Activated CD8-positive, alpha-beta memory T cell treated with anti-CD3 and anti-CD28 coated beads for 36 hours (primary cell): ENCODE measurements around the gene SH2D1A. TPM values are rescaled to one million over a fixed set of nuclear protein-coding genes. Genes with fewer than 3 reads are reported as not detected.
"Not testable (repeated sequence)": the region's sequence is repeated elsewhere in the genome, so short reads cannot be mapped to it uniquely, and the experiment has no call there.

Source experiments
- CTCF ChIA-PET: fragments of 350-600 bp; sonication (Branson Sonifier 250); formaldehyde crosslinking; loops from one replicate; lab custom pipeline; 2021; ENCODE audit warnings: antibody characterized with exemption; lab: Charles Lee
- POLR2A ChIA-PET: fragments of 350-600 bp; sonication (Branson Sonifier 250); formaldehyde crosslinking; loops from one replicate; lab custom pipeline; 2021; ENCODE audit warnings: antibody characterized with exemption; lab: Charles Lee
- total RNA-seq, 2 experiments: library from RNA; stranded (reverse); gene quantifications; one replicate each; pipeline ENCODE4 v1.2.3, GENCODE V29; 2021

SH2D1A gene
- 10 to 100 TPM; 75.0 to 76.1 TPM for total RNA-seq

GRCh38 chrX:124346117-124346876 lies at the start of gene SH2D1A:
SH2D1A (plus strand) TSS chrX:124346563; CDS start chrX:124346643, 80 bp downstream.
- ChIA-PET POLR2A (interaction anchor here (0.6 to 3.4 kb wide), 9 partner anchors 8 to 134 kb away, joined by 3 to 20 read pairs (median 3); no protein-coding TSS in a partner anchor), CTCF (interaction anchor here (0.9 to 1.7 kb wide), 3 partner anchors 16 to 129 kb away, joined by 3 to 6 read pairs (median 5); no protein-coding TSS in a partner anchor)

GRCh38 chrX:124299323-124299722 lies 47.0 kb upstream of the SH2D1A start:
- CTCF ChIA-PET, POLR2A ChIA-PET: not testable (repeated sequence)

- ChIA-PET POLR2A (no interaction called here), CTCF (no interaction called here)
Observed at GRCh38 chrX:124300405-124300804, 46.0 kb upstream of the SH2D1A start.

- POLR2A ChIA-PET: no interaction called here
- CTCF ChIA-PET: no interaction called here
Observed at GRCh38 chrX:124307253-124307907, 39.0 kb upstream of the SH2D1A start.

- CTCF ChIA-PET: no interaction called here
- POLR2A ChIA-PET: no interaction called here
Observed at GRCh38 chrX:124325732-124326131, 20.6 kb upstream of the SH2D1A start.

- CTCF ChIA-PET: no interaction called here
Observed at GRCh38 chrX:124328765-124329164, 17.6 kb upstream of the SH2D1A start.

GRCh38 chrX:124332481-124333424 lies 13.6 kb upstream of the SH2D1A start, which contains the start of gene TEX13D:
TEX13D (plus strand) TSS chrX:124332660; CDS start chrX:124332918, 258 bp downstream.
- ChIA-PET POLR2A (no interaction called here), CTCF (no interaction called here)

More at GRCh38 chrX:124328765-124329164, 17.6 kb upstream of the SH2D1A start:
- POLR2A ChIA-PET: no interaction called here

- CTCF ChIA-PET: no interaction called here
- POLR2A ChIA-PET: no interaction called here
Observed at GRCh38 chrX:124333862-124334261, 12.5 kb upstream of the SH2D1A start.

- CTCF ChIA-PET, POLR2A ChIA-PET: not testable (repeated sequence)
Observed at GRCh38 chrX:124334555-124334954, 11.8 kb upstream of the SH2D1A start.

- CTCF ChIA-PET: no interaction called here
- POLR2A ChIA-PET: no interaction called here
Observed at GRCh38 chrX:124335598-124335997, 10.8 kb upstream of the SH2D1A start.

GRCh38 chrX:124337916-124338315 lies 8.4 kb upstream of the SH2D1A start:
- ChIA-PET POLR2A (no interaction called here), CTCF (interaction anchor here (1.0 kb wide), 1 partner anchor 112 kb away, joined by 3 read pairs; no protein-coding TSS in a partner anchor)

GRCh38 chrX:124338733-124339514 lies 7.4 kb upstream of the SH2D1A start:
- CTCF ChIA-PET: interaction anchor here (1.0 kb wide), 1 partner anchor 113 kb away, joined by 3 read pairs; no protein-coding TSS in a partner anchor

GRCh38 chrX:124341396-124342132 lies 4.8 kb upstream of the SH2D1A start:
- POLR2A ChIA-PET: no interaction called here
- CTCF ChIA-PET: no interaction called here

More at GRCh38 chrX:124338733-124339514, 7.4 kb upstream of the SH2D1A start:
- POLR2A ChIA-PET: no interaction called here

- ChIA-PET POLR2A (interaction anchor here (1.6 kb wide), 1 partner anchor 110 kb away, joined by 7 read pairs; no protein-coding TSS in a partner anchor), CTCF (interaction anchor here (1.1 kb wide), 1 partner anchor 46 kb away, joined by 3 read pairs; no protein-coding TSS in a partner anchor)
Observed at GRCh38 chrX:124342174-124342867, 4.0 kb upstream of the SH2D1A start.

- POLR2A ChIA-PET: interaction anchor here (1.6 kb wide), 1 partner anchor 110 kb away, joined by 7 read pairs; no protein-coding TSS in a partner anchor
- CTCF ChIA-PET: interaction anchor here (1.1 kb wide), 1 partner anchor 45 kb away, joined by 3 read pairs; no protein-coding TSS in a partner anchor
Observed at GRCh38 chrX:124343016-124343415, 3.3 kb upstream of the SH2D1A start.

GRCh38 chrX:124344246-124344645 lies 2.1 kb upstream of the SH2D1A start:
- POLR2A ChIA-PET: interaction anchor here (1.0 kb wide), 1 partner anchor 9 kb away, joined by 3 read pairs; no protein-coding TSS in a partner anchor
- CTCF ChIA-PET: no interaction called here

GRCh38 chrX:124346877-124347241 lies 496 bp downstream of the SH2D1A start:
- POLR2A ChIA-PET: interaction anchor here (0.6 to 3.4 kb wide), 6 partner anchors 17 to 135 kb away, joined by 3 to 20 read pairs (median 4); no protein-coding TSS in a partner anchor
- CTCF ChIA-PET: interaction anchor here (1.7 kb wide), 1 partner anchor 130 kb away, joined by 6 read pairs; no protein-coding TSS in a partner anchor
